Activated naive CD4-positive, alpha-beta T cell treated with Interleukin-2 at 50 U/mL for 16 hours (primary cell): ENCODE measurements around the gene ITIH5.
"Not testable (repeated sequence)": the region's sequence is repeated elsewhere in the genome, so short reads cannot be mapped to it uniquely, and the experiment has no call there.

Source experiments
- DNase-seq: peaks from one replicate; pipeline ENCODE4 v3.0.0-alpha.2; 2020

Gene ITIH5

DNA sequence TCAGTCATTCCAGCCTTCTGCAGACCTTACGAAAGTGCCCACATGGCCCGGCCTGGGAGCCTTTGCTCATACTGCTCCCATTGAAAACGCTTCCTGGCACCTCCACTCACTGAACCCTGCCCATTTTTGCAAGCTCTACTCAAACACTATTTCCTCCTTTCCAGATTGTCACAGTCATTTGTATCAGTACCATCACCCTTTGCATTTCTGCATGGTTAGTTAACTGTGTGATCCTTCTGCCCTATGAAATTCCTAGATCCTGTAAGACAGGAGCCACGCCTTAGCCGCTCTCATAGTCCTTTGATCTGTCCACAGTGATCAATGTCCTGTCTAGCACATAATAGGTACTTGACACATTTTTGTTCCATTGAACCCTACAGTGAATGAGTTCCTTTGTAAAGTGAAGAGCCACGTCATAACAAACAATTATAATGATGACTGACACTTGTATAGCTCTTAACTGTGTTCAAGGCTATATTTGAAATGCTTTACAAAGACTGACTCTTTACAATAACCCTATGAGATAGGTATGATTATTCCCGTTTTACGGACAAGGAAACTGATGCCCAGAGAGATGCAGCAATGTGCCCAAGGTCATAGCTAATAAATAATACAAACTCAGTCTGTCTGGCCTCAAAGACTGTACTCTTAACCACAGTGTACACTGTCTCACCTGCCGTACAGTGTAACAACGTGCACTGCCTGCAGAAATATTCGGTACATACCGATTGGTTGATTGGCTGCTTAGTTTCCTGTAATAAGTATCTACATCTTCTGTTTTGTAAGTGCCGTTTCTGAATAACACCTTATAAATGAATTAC is 19.8 kb upstream of the ITIH5 start:
- DNase-seq, result no peak

DNA sequence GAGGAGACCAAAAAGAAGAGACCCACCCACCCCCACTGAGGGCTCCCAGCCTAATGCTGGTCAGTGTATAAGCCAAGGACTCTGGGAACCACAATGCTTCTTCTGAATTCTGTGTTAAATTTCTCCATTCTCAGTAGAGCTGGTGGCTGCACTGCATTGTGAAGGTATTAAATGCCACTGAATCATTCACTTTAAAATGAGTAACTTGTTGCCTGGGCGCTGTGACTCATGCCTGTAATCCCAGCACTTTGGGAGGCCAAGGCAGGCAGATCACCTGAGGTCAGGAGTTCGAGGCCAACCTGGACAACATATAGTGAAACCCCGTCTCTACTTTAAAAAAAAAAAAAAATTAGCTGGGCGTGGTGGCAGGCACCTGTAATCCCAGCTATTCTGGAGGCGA is 13.3 kb upstream of the ITIH5 start:
- not testable (repeated sequence) for DNase-seq

DNA sequence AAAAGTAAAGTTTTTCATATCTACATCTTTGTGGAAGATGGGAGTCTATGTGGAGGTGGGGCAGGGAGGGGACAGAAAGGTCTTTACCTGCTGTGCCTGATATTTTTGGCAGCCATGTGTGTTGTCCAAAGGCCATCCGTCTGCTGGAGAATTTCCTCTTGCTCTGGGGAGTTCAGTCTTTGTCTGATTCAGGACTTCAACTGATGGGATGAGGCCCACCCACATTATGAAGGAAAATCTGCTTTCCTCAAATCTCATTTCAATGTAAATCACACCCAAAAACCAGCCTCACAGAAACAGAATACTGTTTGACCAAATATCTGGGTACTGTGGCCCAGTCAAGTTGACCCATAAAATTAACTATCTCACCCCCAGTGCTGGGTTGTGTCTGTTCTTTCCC is 12.5 kb upstream of the ITIH5 start:
- no peak for DNase-seq

DNA sequence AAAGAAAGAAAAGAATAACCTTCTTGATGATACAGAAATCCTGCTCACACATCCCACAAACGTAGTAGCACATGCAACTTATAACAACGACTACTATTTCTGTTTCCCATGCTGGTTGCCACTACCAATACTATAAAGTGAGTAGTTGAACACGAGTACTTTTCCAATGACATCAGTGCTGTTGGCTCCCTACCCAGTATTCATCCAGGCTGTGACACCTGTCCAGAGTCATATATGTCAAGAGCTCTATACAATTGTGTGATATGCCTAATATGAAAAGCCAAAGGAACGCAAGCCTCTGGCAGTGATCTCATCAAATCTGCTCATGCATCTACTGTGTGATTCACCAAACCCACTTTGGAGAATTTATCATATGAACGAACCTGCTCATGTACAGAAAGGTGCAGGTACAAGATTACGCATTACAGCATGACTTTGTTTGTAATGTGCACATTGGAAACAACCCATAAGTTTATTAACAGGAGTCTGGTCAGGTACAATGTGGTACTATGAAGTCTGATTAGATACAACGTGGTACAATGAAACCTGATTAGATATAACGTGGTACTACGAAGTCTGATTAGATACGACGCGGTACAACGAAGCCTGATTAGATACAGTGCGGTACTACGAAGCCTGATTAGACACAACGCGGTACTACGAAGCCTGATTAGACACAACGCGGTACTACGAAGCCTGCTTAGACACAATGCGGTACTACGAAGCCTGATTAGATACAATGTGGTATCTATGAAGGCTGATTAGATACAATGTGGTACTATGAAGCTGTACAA is 5.8 kb upstream of the ITIH5 start:
- DNase-seq, result no peak

DNA sequence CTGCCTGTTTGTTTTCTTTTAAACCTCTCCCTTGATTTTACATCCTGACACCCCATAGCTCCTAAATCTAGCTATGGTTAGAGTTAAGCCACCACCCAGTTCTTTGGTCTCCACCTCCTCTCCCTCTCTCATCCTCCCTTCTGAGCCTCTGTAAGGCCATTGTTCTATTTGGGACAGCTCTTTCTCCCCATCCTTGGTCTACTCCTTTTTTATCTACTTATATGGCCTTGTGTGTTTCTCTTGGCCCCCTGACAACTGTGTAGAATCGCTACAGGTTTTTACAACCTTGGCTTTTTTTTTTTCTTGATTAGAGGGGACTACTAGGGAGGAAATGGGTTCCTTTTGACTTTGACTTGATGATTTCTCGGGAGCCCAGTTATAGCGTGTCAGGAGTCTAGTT is 3.4 kb upstream of the ITIH5 start:
- no peak for DNase-seq

DNA sequence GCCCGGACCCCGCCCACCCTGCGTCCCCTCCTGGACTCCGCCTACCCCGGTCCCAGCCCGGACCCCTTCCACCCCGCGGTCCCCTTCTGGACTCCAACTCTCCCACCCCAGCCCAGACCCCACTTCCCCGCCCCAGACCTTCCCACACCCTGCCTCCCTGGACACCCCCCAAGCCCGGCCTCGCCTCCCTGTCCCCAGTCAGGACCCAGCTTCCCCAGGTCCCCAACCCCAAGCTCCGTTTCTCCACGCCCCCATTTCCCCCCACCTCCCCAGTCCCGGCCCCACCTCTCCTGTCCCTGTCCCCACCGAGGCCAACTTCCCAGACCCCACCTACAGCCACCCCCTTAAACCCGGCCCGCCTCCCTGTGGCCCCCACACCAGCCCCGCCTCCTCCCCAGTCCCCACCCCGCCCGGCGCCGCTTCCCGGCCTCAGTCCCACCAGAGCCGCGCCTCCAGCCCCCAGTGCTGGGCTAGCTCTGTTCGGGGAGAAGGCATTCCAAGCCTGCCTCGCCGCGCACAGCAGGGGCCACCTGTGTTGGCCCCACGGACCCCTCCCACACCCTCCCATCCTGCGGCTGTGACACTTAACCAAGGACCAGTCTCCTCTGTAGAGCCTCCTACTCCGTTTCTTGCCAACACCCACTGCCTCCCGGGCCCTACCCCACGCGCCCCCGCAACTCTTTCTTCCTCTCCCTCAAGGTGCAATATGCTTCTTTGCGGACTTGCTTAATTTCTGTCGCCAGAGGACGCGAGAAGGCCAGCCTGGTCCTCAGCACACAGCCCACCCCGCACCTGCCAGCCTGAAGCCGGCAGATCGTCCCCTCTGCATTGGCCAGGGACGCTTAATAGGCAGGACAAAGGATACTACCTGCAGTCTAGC is 736 bp upstream of the ITIH5 start:
- no peak for DNase-seq

DNA sequence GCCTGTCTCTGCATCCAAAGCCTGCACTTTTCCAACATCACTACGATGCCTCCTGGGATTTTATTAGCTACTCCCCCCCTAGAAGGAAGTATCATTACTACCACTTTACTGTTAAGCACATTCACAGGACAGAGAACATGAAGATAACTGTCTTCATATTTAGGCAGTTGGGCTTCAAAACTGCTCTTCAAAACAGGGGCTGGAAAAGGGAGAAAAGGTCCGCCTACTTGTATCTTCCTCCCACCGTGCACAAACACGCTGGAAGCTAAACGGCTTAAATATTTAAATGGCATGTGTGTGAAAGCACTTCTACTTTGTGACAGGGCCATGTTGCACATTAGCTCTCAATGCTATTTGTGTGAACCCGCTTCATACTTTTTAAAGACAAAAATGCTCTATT is 999 bp downstream of the ITIH5 start:
- DNase-seq, result no peak

DNA sequence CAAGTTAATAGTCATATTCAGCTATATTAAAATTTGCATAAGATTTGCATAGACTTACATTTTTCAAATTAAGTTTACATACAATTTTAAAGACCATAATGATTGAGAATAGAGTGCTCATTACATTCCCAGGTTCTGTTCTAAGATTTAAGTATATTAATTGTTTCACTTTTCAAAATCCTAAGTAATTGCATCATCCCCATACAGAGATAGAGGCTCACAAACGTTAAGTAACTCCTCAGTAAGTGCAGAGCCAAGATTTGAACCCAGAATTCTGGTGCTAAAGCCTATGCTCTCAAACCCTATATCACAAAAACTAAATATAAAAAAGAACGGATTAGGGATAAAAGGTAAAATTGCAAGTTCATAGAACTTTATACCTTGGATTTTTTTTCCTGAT is 2.1 kb downstream of the ITIH5 start:
- DNase-seq, result no peak

DNA sequence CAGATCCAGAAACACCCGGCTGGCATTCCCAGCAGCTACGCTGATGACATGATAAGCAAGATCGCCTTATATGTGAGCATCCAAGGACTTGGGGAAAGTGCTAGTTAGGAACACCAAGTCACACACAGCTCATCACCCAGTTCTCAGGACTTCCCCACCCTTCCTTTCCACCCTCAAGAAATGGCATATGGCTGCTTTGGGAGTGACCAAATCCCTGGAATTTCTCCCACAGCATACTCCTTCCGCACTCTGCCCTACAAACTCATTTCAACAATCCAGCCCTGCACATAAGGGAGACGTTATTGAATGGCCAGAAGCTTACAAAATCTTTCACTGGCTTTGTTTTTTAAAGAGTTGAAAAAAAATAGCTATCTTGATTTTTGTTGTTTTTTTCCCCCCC is 4.2 kb downstream of the ITIH5 start:
- DNase-seq, result no peak

DNA sequence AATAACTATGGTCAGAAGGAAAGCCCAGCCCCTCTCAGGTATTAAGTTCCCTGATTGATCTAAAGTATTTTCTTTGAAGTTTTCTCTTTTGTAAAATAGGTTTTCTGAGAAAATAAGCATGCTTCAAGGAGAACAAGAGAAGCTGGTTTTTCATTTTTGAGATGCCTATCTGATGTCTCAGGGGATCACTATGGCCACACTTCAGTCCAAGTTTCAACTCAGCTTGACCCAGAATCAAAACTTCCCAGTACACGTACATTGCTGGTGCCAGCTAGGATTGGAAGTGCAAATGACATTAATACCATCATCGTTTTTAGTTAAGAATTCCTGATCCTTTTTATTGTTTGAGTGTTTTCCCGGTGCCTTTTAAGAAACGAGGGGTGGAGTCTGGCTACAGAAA is 7.2 kb downstream of the ITIH5 start:
- DNase-seq, result no peak

DNA sequence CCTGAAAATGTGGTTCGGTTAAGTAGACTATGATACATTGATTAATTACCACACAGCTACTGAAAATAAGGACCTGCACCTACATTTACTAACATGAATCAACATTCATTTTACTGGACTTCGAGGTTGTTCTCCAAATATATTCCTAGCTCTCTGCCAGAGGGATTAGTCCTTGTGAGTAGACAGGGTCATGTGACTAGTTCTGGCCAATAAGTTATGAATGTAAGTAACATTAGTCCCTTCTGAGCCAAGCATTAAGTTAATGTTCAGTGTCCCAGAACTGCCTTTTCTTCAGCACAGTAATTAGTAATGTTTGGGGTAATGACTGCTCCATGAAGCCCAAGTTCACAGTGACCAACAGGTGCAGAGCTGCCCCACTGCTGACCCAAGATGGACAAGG is 9.2 kb downstream of the ITIH5 start:
- DNase-seq, result no peak

DNA sequence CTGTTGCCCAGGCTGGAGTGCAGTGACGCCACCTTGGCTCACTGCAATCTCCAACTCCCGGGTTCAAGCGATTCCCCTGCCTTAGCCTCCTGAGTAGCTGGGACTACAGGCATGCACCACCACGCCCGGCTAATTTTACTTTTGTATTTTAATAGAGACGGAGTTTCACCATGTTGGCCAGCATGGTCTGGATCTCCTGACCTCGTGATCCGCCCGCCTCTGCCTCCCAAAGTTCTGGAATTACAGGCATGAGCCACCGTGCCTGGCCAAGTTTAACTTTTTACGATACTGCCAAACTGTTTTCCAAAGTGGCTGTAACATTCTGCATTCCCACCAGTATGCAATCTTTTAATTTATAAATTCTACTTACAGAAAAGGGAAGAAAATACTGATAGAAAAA is 9.7 kb downstream of the ITIH5 start:
- DNase-seq, result not testable (repeated sequence)

DNA sequence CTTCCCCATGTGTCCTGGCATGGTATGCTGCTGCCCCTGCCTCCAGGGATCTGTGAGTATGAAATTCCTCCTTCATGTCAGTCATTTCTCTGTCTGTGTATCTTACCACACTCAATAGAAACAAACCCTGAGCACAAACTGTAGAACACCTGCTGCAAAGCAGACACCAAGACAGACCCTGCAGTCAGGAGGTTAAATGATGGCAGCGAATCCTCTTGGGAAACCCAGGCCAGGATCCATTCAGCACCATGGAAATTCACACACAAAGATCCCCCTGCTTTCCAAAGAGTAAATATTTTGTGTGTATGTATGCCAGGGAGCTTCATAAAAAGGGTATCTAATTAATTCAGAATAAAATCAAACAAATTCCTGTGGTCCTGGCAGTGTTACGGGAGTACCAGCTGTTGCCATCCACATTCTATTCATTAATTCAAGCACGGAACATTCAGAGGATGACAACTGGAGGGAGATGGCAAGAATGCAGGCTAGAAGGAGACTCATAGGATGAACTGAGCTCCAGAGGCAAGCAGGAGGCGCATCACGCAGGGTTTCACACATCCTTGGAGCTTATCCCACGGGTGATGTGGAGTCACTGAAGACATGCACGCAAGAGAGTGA is 14.8 kb downstream of the ITIH5 start:
- no peak for DNase-seq

DNA sequence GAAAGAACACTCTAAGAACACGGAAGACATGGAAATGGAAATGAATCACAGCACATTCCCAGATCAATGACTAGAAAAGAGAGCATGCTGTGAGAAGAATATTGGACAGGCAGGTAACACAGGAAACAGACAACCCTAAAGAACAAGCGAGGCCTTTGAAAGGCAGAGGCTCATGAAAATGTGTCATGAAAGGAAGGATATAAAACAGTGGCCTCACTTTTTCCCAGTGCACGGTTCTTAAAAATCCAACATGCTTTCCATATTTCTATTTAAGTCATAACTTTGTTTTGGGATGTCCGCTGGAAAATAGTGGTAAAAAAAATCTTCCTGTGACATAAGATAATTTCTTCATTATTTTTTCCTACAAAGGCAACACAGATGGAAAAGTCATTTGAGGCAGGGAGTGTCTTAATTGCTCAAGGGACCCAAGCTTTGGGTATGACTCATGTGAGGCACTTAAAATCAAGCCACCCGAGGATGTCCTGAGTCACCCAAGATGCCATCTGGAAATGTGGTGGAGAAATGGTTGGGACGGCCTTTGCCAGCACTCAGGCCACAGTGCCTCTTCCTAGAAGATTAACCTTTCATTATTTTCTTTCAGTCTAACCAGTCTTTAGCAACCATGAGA is 17.0 kb downstream of the ITIH5 start:
- DNase-seq, result no peak

DNA sequence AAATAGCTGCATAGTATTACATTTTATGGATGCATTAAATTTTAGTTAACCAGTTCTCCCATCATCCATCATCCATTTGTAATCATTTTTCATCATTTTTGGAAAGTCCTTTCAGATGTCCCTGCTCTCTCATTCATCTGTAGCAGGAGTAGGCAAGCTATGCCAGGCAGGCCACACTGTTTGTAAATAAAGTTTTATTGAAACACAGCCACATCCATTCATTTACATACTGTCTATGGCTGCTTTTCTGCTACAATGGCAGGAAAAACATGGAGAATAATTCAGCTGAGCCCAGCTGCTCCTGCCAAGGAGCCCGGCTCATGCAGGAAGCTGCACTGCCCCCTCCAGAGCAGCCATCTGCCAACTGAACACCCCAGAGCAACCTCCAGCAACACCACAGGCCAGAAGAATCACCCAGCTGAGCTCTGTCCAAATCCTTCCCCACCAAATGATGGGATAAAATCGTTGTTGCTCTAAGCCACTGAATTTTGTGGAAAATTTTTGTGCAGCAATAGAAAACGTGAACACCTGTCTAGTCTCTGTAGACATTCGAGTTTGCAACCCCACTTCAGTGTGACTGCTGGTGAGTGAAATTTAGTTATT is 19.6 kb downstream of the ITIH5 start:
- DNase-seq, result no peak

DNA sequence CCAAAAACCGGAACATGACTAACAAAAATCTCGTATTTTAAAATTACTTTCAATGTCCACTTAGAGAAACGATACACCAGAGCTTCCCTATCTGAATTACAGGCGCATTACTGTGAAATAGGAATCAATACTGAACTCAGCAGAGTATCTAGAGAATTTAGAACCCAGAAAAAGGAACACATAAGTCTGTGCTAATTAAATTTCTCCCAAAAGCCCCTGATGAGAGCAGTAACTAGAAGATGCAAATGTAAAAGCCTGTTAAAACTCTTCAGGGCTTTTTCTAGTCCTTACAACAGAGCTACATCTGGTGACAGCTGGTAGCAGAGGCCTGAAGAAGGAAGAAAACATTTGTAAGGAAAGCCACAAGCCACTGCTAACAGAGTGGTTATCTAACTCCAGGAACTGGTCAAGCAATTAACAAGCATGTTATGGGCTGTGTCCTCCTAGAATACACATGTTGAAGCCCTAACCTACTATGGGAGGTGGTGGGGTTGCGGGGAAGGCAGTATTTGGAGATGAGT is 24.2 kb downstream of the ITIH5 start:
- no peak for DNase-seq

DNA sequence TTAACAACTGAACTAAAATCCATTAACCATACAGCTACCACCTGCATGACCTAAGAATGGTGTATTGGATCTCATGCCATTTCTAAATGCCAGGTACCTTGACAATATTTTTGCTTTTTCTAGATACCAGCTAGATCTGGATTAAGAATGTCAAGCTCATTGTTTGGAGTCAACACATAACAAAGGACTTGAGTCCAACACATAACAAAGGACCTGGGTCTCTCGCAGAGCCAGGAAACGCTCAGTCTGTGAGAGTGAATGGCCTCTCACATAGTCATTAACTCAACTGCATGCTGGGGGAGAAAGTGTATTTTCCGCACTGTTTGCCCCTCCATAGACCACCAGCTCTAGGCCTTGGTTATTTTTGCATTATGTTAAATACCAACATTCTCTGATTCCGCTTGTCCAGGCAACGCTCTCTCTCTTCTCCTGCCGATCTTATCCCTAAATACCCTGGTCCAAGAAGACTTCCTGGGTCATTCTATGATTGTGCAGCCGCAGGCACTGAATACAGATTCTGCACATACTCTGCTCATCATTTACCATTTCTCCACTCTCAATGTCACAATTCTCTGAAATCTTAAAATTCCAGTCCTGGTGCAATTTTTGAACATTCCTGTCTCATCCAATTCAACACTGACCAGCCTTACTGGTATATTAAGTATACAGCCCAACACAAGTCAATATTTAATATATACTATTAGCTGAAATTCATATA is 31.2 kb downstream of the ITIH5 start:
- no peak for DNase-seq

DNA sequence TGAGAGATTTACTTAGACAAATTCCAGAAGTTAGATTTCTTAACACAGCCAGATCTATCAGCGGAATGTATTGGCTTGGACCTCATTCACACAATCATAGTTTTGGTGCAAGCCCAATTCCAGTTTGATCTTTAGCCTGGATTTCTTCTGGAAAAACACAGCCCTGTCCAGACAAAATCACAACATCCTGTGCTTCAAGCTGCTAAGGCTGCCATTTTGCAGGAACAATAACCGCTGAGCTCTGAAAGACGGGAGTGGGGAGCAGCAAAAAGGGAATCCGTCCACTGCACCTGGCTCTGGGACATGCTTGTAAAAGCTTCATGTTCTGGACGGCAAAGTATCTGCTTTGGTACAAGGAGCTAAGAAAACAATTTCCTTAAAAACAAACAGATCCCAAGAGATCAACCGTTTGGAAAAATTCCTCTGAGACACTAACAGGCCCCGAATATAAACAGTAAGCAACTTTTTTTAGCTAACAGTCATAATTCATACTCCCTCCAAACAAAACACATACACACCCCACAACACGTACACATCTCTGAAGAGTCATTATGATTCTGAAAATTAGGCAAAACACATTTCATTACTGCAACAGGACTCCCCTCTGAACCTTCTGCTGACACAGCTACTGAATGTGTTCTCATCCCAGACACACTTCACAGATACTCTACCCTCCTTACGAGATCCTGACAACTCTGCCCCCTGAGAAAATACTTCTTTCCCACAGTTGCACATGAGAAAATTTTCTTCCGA is 32.4 kb downstream of the ITIH5 start:
- no peak for DNase-seq

DNA sequence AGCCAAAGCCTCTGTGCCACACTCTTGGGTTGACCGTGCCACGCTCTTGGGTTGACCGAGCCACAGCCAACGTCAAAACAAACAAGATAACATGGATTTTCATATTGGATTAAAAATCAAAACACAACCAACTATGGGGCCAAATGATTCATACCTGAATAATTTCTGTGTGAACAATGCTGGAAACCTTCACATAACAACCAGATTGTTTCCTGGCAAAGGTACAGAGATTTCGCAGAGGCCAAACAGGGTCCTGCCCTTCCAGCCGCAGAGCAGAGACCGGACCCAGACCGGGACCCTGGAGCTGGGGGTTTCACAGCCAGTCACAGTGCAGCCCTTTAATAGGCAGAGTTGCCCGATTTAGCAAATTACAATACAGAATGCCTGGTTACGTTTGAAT is 40.5 kb downstream of the ITIH5 start:
- DNase-seq, result no peak

DNA sequence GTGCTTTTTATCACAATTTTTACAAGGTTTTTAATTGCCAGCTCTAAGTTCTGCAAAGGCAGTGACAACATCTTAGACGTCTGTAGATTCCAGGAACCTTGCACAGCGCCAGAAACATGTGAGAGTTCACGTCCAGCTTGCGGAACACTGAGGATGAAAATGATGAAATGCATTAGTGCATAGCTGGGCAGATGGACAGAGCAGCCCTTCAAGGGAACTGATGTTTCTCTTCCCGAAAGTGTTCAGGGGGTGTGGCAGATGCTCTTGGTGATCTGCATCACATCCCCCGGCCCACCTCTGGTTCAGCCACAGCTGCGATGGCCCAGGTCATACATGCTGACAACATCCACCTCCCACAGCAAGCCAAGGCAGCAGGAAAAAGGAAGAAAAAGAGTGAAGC is 40.9 kb downstream of the ITIH5 start:
- DNase-seq, result no peak
